Activated T-cell treated with anti-CD3 and anti-CD28 coated beads, Interleukin-2, amount 50 U/mL, for 48 hours (primary cell): ENCODE results near the gene NEDD4L.

Source experiments
- DNase-seq, 2 experiments: peaks; one replicate each; pipeline ENCODE4 v3.0.0-alpha.2; 2020

The NEDD4L gene

GRCh38 chr18:58216071-58216481, 172.1 kb downstream of the NEDD4L start:
- no peak for DNase-seq

GRCh38 chr18:58217052-58217451, 173.0 kb downstream of the NEDD4L start:
- no peak for DNase-seq

GRCh38 chr18:58218117-58218516, 174.1 kb downstream of the NEDD4L start:
- DNase-seq = no peak

GRCh38 chr18:58221060-58221725, 177.2 kb downstream of the NEDD4L start:
- DNase-seq = no peak

GRCh38 chr18:58222432-58223125, 178.6 kb downstream of the NEDD4L start:
- DNase-seq = no peak

- DNase-seq = no peak
These were observed 179.8 kb downstream of the NEDD4L start for GRCh38 chr18:58223717-58224424.

- no peak for DNase-seq
These were observed 180.4 kb downstream of the NEDD4L start for GRCh38 chr18:58224425-58224750.

- peak; percentile 34 to 53 for DNase-seq
These were observed 181.1 kb downstream of the NEDD4L start for GRCh38 chr18:58225101-58225500.

- DNase-seq = no peak
These were observed 182.4 kb downstream of the NEDD4L start for GRCh38 chr18:58226429-58226828.

GRCh38 chr18:58227361-58227930, 183.4 kb downstream of the NEDD4L start:
- DNase-seq = no peak

- DNase-seq = no peak
These were observed 184.2 kb downstream of the NEDD4L start for GRCh38 chr18:58228176-58228575.

- no peak for DNase-seq
These were observed 184.7 kb downstream of the NEDD4L start for GRCh38 chr18:58228762-58229161.

GRCh38 chr18:58229162-58229561, 185.1 kb downstream of the NEDD4L start:
- DNase-seq = no peak

GRCh38 chr18:58230438-58231179, 186.6 kb downstream of the NEDD4L start:
- no peak for DNase-seq

GRCh38 chr18:58231930-58232329, 187.9 kb downstream of the NEDD4L start:
- DNase-seq = no peak

- no peak for DNase-seq
These were observed 188.6 kb downstream of the NEDD4L start for GRCh38 chr18:58232668-58233067.

GRCh38 chr18:58234359-58234741, 190.3 kb downstream of the NEDD4L start:
- no peak for DNase-seq

- DNase-seq = no peak
These were observed 191.0 kb downstream of the NEDD4L start for GRCh38 chr18:58235001-58235436.

- DNase-seq = no peak
These were observed 195.9 kb downstream of the NEDD4L start for GRCh38 chr18:58239879-58240278.

- DNase-seq = no peak
These were observed 197.1 kb downstream of the NEDD4L start for GRCh38 chr18:58241026-58241679.

- no peak for DNase-seq
These were observed 197.9 kb downstream of the NEDD4L start for GRCh38 chr18:58241877-58242276.

GRCh38 chr18:58242435-58242834, 198.4 kb downstream of the NEDD4L start:
- DNase-seq = no peak
